Immature natural killer cell (primary cell): ENCODE data around the gene PCDHGC3. TPM values are rescaled to one million over a fixed set of nuclear protein-coding genes. Genes with fewer than 3 reads are reported as not detected.
A peak's percentile ranks its signal among the peaks of the same experiment; 100 is the strongest.

ENCODE experiments used
- DNase-seq, 3 donors: peaks; one replicate each; pipeline ENCODE4 v3.0.0; 2022; ENCODE audit warnings: mixed read lengths in 1 of 3
- H3K27ac Mint-ChIP-seq, 6 donors: one replicate each; pipeline ENCODE4 v1.8.0; 2020; ENCODE audit warnings: mixed read lengths in 6 of 6, mild to moderate bottlenecking in 5 of 6, inconsistent platforms in 4 of 6, moderate library complexity in 3 of 6
- H3K27me3 Mint-ChIP-seq, 3 donors: one replicate each; pipeline ENCODE4 v1.8.0; 2020 to 2021; ENCODE audit warnings: low read depth in 3 of 3, mild to moderate bottlenecking in 3 of 3, mixed read lengths in 3 of 3, moderate library complexity in 3 of 3, inconsistent platforms in 1 of 3
- H3K36me3 Mint-ChIP-seq, 3 donors: one replicate each; pipeline ENCODE4 v1.8.0; 2020; ENCODE audit warnings: mixed read lengths in 3 of 3, inconsistent platforms in 2 of 3, mild to moderate bottlenecking in 2 of 3
- H3K4me1 Mint-ChIP-seq, 2 donors: one replicate each; pipeline ENCODE4 v1.8.0; 2020; ENCODE audit warnings: inconsistent platforms in 2 of 2, mild to moderate bottlenecking in 2 of 2, mixed read lengths in 2 of 2, moderate library complexity in 1 of 2
- H3K4me3 Mint-ChIP-seq, 5 donors: one replicate each; pipeline ENCODE4 v1.8.0; 2020; ENCODE audit warnings: mild to moderate bottlenecking in 5 of 5, mixed read lengths in 5 of 5, inconsistent platforms in 3 of 5, moderate library complexity in 3 of 5
- H3K9me3 Mint-ChIP-seq, 6 donors: one replicate each; pipeline ENCODE4 v1.8.0; 2020; ENCODE audit warnings: mild to moderate bottlenecking in 6 of 6, mixed read lengths in 6 of 6, inconsistent platforms in 4 of 6, moderate library complexity in 3 of 6
- polyA plus RNA-seq, 3 donors: library from polyadenylated mRNA; unstranded; fragments of 300-500 nt; fragmentation: Illumina TruSeq; gene quantifications; one replicate each; pipeline ENCODE4 v1.2.3, GENCODE V29; 2021

The PCDHGC3 gene
- polyA plus RNA-seq, 3 donors from 2014 or later: 0.63 to 1.3 (median 0.77) TPM

GRCh38 chr5:141506381-141507155, 30.8 kb downstream of the PCDHGC3 start:
- H3K36me3 Mint-ChIP-seq: peaks cover 0 to 14% (median 7%) of the 10 kb centered on the region in 3 donors
- no peaks in the 10 kb centered on the region for H3K9me3 Mint-ChIP-seq
- no peak for DNase-seq
- H3K27me3 Mint-ChIP-seq: peaks cover 5 to 11% (median 8%) of the 10 kb centered on the region in 3 donors
- no peak overlapping the region for H3K4me3 Mint-ChIP-seq
- peaks cover under 1 to 4% of the 10 kb centered on the region in 2 donors for H3K4me1 Mint-ChIP-seq
- H3K27ac Mint-ChIP-seq: peak overlapping the region in 1 of 6 donors; percentile 9

GRCh38 chr5:141507387-141508091, 31.8 kb downstream of the PCDHGC3 start:
- no peak overlapping the region for H3K4me3 Mint-ChIP-seq

GRCh38 chr5:141508440-141508797, 32.7 kb downstream of the PCDHGC3 start:
- no peaks in the 10 kb centered on the region for H3K9me3 Mint-ChIP-seq
- no peak overlapping the region for H3K27ac Mint-ChIP-seq
- H3K4me3 Mint-ChIP-seq: no peak overlapping the region
- H3K4me1 Mint-ChIP-seq: peaks cover 15 to 16% of the 10 kb centered on the region in 2 donors
- H3K36me3 Mint-ChIP-seq: peaks cover 0 to 11% (median 9%) of the 10 kb centered on the region in 3 donors
- no peak for DNase-seq
- H3K27me3 Mint-ChIP-seq: peaks cover 9 to 20% (median 18%) of the 10 kb centered on the region in 3 donors

More at GRCh38 chr5:141507387-141508091, 31.8 kb downstream of the PCDHGC3 start:
- peaks cover 0 to 14% (median 9%) of the 10 kb centered on the region in 3 donors for H3K36me3 Mint-ChIP-seq
- no peak for DNase-seq
- H3K9me3 Mint-ChIP-seq: no peaks in the 10 kb centered on the region
- H3K4me1 Mint-ChIP-seq: peaks cover 8% of the 10 kb centered on the region in 2 donors
- peak overlapping the region in 1 of 6 donors; percentile 9 for H3K27ac Mint-ChIP-seq
- peaks cover 5 to 15% (median 11%) of the 10 kb centered on the region in 3 donors for H3K27me3 Mint-ChIP-seq

DNA sequence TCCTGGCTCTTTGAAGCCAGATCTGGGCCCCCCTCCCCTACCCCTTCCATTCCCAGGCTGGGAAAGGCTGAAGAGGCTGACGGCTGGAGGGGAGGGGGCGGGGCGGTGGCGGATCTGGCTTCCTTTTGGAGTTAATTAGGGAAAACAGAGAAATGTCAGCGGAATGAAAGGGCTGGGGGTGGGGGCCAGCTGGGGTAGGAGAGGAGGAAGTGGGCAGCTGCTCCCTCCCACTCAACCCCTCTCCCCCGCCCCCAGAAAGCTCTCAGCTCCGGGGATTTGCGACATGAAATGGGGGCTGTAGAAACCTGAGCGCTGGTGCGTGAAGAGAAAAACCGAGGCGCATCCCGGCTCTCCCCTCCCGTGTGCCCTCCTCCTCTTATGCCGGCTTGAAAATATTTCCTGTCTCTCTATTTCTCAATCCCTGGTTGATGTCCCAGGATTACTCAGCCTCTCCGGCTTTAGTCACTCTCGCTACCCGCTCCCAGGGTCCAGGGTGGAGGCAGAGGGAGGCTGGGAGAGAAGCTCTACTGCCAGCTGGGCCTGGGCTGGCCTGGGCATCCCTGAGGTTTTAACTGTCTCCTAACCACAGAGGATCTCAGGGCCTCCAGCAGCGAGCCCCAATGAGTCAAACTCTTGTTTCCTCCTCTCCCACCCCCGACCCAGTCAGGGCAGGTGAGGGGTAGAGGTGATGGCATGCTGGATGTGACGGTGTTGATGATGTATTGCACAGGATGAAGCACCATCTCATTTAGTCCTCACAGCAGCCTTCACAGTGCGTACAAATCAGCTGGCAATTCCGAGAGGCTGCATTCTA, 33.2 kb downstream of the PCDHGC3 start:
- Mint-ChIP-seq H3K4me3 (no peak overlapping the region), H3K4me1 (peaks cover 21 to 22% of the 10 kb centered on the region in 2 donors), H3K27me3 (peaks cover 13 to 26% (median 15%) of the 10 kb centered on the region in 3 donors), H3K9me3 (no peaks in the 10 kb centered on the region), H3K36me3 (peaks cover 0 to 14% (median 9%) of the 10 kb centered on the region in 3 donors), H3K27ac (no peak overlapping the region)
- no peak for DNase-seq

- H3K9me3 Mint-ChIP-seq: no peaks in the 10 kb centered on the region
- no peak overlapping the region for H3K4me3 Mint-ChIP-seq
- H3K27me3 Mint-ChIP-seq: peaks cover 10 to 26% (median 14%) of the 10 kb centered on the region in 3 donors
- H3K36me3 Mint-ChIP-seq: peaks cover 0 to 15% (median 9%) of the 10 kb centered on the region in 3 donors
- H3K4me1 Mint-ChIP-seq: peaks cover 33 to 34% of the 10 kb centered on the region in 2 donors
- DNase-seq: no peak
- no peak overlapping the region for H3K27ac Mint-ChIP-seq
These were observed 34.4 kb downstream of the PCDHGC3 start for GRCh38 chr5:141510160-141510559.

- DNase-seq: no peak
- Mint-ChIP-seq H3K4me3 (no peak overlapping the region), H3K27me3 (peaks cover 9 to 26% (median 14%) of the 10 kb centered on the region in 3 donors), H3K36me3 (peaks cover 0 to 23% (median 12%) of the 10 kb centered on the region in 3 donors), H3K9me3 (no peaks in the 10 kb centered on the region), H3K27ac (peak overlapping the region in 2 of 6 donors; percentile 39 to 51), H3K4me1 (peaks cover 41 to 42% of the 10 kb centered on the region in 2 donors)
These were observed 35.3 kb downstream of the PCDHGC3 start for GRCh38 chr5:141510850-141511601.

GRCh38 chr5:141511771-141512325, 36.1 kb downstream of the PCDHGC3 start:
- H3K27me3 Mint-ChIP-seq: peaks cover 9 to 28% (median 12%) of the 10 kb centered on the region in 3 donors
- peak overlapping the region in 4 of 6 donors; percentile 9 to 84 (median 53) for H3K27ac Mint-ChIP-seq
- peaks cover 2 to 30% (median 18%) of the 10 kb centered on the region in 3 donors for H3K36me3 Mint-ChIP-seq
- DNase-seq: no peak
- H3K4me3 Mint-ChIP-seq: peak overlapping the region in 4 of 5 donors; percentile 39 to 90 (median 70)
- no peaks in the 10 kb centered on the region for H3K9me3 Mint-ChIP-seq
- peaks cover 47 to 51% of the 10 kb centered on the region in 2 donors for H3K4me1 Mint-ChIP-seq

GRCh38 chr5:141512390-141512910, 36.7 kb downstream of the PCDHGC3 start:
- H3K9me3 Mint-ChIP-seq: no peaks in the 10 kb centered on the region
- H3K36me3 Mint-ChIP-seq: peaks cover 6 to 35% (median 17%) of the 10 kb centered on the region in 3 donors
- peak; percentile 73 to 79 (median 76) for DNase-seq
- peaks cover 9 to 28% (median 11%) of the 10 kb centered on the region in 3 donors for H3K27me3 Mint-ChIP-seq
- peaks cover 50 to 57% of the 10 kb centered on the region in 2 donors for H3K4me1 Mint-ChIP-seq
- H3K27ac Mint-ChIP-seq: peak overlapping the region in 5 of 6 donors; percentile 67 to 84 (median 81)
- peak overlapping the region; percentile 85 to 95 (median 90) for H3K4me3 Mint-ChIP-seq

DNA sequence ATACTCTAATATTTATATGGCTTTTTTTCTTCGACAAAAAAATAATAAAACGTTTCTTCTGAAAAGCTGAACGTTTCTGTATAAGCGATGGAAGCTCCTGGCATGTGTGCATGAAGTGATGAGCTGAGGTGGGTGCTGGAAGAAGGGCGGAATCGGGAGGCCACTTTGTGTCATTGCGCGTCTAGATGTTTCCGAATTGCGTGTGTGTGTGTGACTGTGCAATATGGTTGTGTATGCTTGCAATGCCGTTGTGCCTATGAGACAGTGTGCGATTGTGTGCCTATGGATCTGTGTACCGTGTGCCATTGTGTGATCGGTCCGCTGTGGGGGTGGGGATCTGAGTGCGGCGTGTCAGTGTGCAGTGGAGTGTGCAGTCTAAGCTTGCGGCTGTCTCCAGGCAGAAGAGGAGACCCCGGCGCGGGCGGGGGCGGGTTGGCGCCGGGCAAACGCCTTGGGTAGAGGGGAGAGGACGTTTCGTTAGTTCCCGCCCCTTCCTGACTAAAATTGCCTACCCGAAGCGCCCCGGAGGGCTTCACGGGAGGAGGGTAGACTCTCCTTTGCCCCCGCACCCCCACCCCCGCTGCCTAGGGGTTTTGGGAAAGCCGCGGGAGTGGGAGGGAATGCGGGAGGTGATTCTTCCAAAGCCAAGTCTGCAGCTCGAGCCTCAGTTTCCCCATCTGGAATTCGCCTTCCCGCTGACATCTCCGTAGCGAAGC, 37.3 kb downstream of the PCDHGC3 start:
- peak in 2 of 3 donors; percentile 6 to 29 for DNase-seq
- Mint-ChIP-seq H3K4me1 (peaks cover 50 to 63% of the 10 kb centered on the region in 2 donors), H3K27ac (peak overlapping the region; percentile 55 to 84 (median 82)), H3K4me3 (peak overlapping the region; percentile 85 to 95 (median 90)), H3K36me3 (peaks cover 6 to 41% (median 17%) of the 10 kb centered on the region in 3 donors), H3K9me3 (no peaks in the 10 kb centered on the region), H3K27me3 (peaks cover 9 to 28% (median 11%) of the 10 kb centered on the region in 3 donors)

DNA sequence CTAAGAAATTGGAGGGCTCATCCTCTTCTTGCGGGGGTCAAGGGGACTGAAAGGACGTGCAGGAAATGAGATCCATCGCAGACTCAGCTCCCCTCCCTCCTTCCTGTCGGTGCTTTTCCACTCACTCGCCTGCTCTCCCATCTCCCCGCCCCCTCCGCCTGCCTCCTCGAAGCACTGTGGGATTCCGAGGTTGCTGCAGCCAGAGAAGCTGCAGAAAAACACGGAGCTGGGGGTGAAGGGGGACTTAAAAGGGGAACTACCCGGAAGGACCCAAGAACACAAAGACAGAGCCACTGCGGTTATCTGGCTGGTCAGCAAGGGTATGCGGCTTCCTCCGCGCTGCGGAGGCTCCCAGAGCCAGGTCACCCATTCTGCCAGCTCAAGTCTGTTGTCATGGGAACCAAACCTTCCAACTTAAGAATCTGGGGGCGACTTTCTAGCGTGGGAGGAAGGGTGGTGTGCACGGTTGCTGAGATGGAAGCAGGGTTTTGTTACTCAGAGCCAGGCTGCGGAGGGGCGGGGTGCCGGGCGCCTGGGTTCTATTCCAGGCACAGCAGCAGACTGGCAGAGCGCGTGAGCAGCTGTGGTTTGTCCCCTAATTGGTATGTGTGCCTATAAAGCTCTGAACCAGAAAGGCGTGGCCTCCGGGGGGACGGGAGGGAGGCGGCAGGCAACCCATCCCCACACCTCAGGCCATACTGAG, 38.0 kb downstream of the PCDHGC3 start:
- H3K27ac Mint-ChIP-seq: peak overlapping the region; percentile 46 to 84 (median 82)
- H3K27me3 Mint-ChIP-seq: peaks cover 9 to 28% (median 11%) of the 10 kb centered on the region in 3 donors
- DNase-seq: peak; percentile 24 to 44 (median 30)
- H3K9me3 Mint-ChIP-seq: no peaks in the 10 kb centered on the region
- H3K4me1 Mint-ChIP-seq: peaks cover 50 to 65% of the 10 kb centered on the region in 2 donors
- H3K4me3 Mint-ChIP-seq: peak overlapping the region; percentile 85 to 95 (median 90)
- H3K36me3 Mint-ChIP-seq: peaks cover 7 to 46% (median 17%) of the 10 kb centered on the region in 3 donors
